ENCODE measurements around the gene CCNG2.

The CCNG2 gene

GRCh38 chr4:77215107-77215506, 58.1 kb downstream of the CCNG2 start:
- no peak for DNase-seq

GRCh38 chr4:77217526-77217925, 60.5 kb downstream of the CCNG2 start:
- no peak for DNase-seq

- DNase-seq: no peak
Measured at GRCh38 chr4:77219266-77219665, 62.3 kb downstream of the CCNG2 start.

Data from CD4-positive, alpha-beta T cell treated with Interleukin-10 for 1 hour (primary cell).